Trophoblast cell (in vitro differentiated cells and primary cell): Measurements from ENCODE around the gene MARCHF6.
A peak's percentile ranks its signal among the peaks of the same experiment; 100 is the strongest.

Experiments
- DNase-seq, 2 donors: peaks; one replicate each; pipeline ENCODE4 v3.0.0-alpha.2; 2016
- H2AFZ ChIP-seq: 2 replicates; pipeline ENCODE4 v1.6.1; 2013; ENCODE audit warnings: low read length, moderate library complexity, mild to moderate bottlenecking; ENCODE audit not compliant: insufficient read depth, poor library complexity
- H2AK5ac ChIP-seq: 2 replicates; pipeline ENCODE4 v1.6.1; 2013; ENCODE audit warnings: mild to moderate bottlenecking, low read length
- H2BK120ac ChIP-seq: 2 replicates; pipeline ENCODE4 v1.6.1; 2013; ENCODE audit warnings: low read length, mild to moderate bottlenecking, moderate library complexity; ENCODE audit not compliant: insufficient read depth, poor library complexity
- H2BK12ac ChIP-seq: 2 replicates; pipeline ENCODE4 v1.6.1; 2013; ENCODE audit warnings: mild to moderate bottlenecking, low read length, moderate library complexity
- H2BK5ac ChIP-seq: 2 replicates; pipeline ENCODE4 v1.6.1; 2013; ENCODE audit warnings: low read length, low read depth, moderate library complexity, mild to moderate bottlenecking; ENCODE audit not compliant: poor library complexity
- H3K14ac ChIP-seq: 2 replicates; pipeline ENCODE4 v1.6.1; 2013; ENCODE audit warnings: mild to moderate bottlenecking, low read length
- H3K18ac ChIP-seq: 2 replicates; pipeline ENCODE4 v1.6.1; 2013; ENCODE audit warnings: mild to moderate bottlenecking, low read length
- H3K23ac ChIP-seq: 2 replicates; pipeline ENCODE4 v1.6.1; 2013; ENCODE audit warnings: low read length
- H3K27ac ChIP-seq: 2 replicates; pipeline ENCODE4 v1.5.1; 2013; ENCODE audit warnings: low read depth, mild to moderate bottlenecking, inconsistent platforms, low read length, moderate library complexity
- H3K27me3 ChIP-seq: 2 replicates; pipeline ENCODE4 v1.6.1; 2013; ENCODE audit warnings: inconsistent platforms, mild to moderate bottlenecking, low read length, moderate library complexity; ENCODE audit not compliant: insufficient read depth
- H3K36me3 ChIP-seq, 2 experiments: 1 replicate in 1 of 2; 2 replicates in 1 of 2; pipeline ENCODE4 v1.6.1; 2013; ENCODE audit warnings: low read length in 2 of 2, mild to moderate bottlenecking in 2 of 2, moderate library complexity in 1 of 2; ENCODE audit not compliant: insufficient read depth in 2 of 2, control insufficient read depth in 1 of 2
- H3K4ac ChIP-seq: 2 replicates; pipeline ENCODE4 v1.6.1; 2013; ENCODE audit warnings: low read depth, mild to moderate bottlenecking, low read length, moderate library complexity
- H3K4me1 ChIP-seq, 2 experiments: 1 replicate in 1 of 2; 2 replicates in 1 of 2; pipeline ENCODE4 v1.6.1; 2013; ENCODE audit warnings: low read length in 2 of 2, mild to moderate bottlenecking in 2 of 2, moderate library complexity in 1 of 2; ENCODE audit not compliant: insufficient read depth in 2 of 2, control insufficient read depth in 1 of 2
- H3K4me2 ChIP-seq: 2 replicates; pipeline ENCODE4 v1.6.1; 2013; ENCODE audit warnings: inconsistent platforms, mild to moderate bottlenecking, low read length, moderate library complexity
- H3K4me3 ChIP-seq: 2 replicates; pipeline ENCODE4 v1.5.1; 2013; ENCODE audit warnings: mild to moderate bottlenecking, low read depth, low read length, inconsistent platforms
- H3K79me1 ChIP-seq: one replicate; pipeline ENCODE4 v1.6.1; 2013; ENCODE audit warnings: low read length
- H3K79me2 ChIP-seq: 2 replicates; pipeline ENCODE4 v1.6.1; 2013; ENCODE audit warnings: low read length, mild to moderate bottlenecking; ENCODE audit not compliant: control insufficient read depth, insufficient read depth, poor library complexity
- H3K9ac ChIP-seq: 2 replicates; pipeline ENCODE4 v1.6.1; 2013; ENCODE audit warnings: mild to moderate bottlenecking, low read length
- H3K9me3 ChIP-seq: 2 replicates; pipeline ENCODE4 v1.6.1; 2013; ENCODE audit warnings: low read depth, mild to moderate bottlenecking, control low read depth, inconsistent platforms, low read length; ENCODE audit not compliant: insufficient read depth
- H4K12ac ChIP-seq: 2 replicates; pipeline ENCODE4 v1.6.1; 2013; ENCODE audit warnings: low read depth, mild to moderate bottlenecking, low read length, moderate library complexity
- H4K8ac ChIP-seq: 2 replicates; pipeline ENCODE4 v1.6.1; 2013; ENCODE audit warnings: low read depth, mild to moderate bottlenecking, low read length, moderate library complexity
- H4K91ac ChIP-seq: one replicate; pipeline ENCODE4 v1.6.1; 2013; ENCODE audit warnings: low read depth, mild to moderate bottlenecking, low read length, moderate library complexity
- WGBS: extraction: QIAGEN DNeasy Blood & Tissue Kit; methylation state at CpG from one replicate; pipeline ENCODE4 v1.1.7; 2013; ENCODE audit warnings: missing lambda C conversion rate; ENCODE audit not compliant: insufficient read length, insufficient coverage; ENCODE audit errors: extremely low coverage; 5-methylcytosine and 5-hydroxymethylcytosine counted together

Gene MARCHF6

DNA sequence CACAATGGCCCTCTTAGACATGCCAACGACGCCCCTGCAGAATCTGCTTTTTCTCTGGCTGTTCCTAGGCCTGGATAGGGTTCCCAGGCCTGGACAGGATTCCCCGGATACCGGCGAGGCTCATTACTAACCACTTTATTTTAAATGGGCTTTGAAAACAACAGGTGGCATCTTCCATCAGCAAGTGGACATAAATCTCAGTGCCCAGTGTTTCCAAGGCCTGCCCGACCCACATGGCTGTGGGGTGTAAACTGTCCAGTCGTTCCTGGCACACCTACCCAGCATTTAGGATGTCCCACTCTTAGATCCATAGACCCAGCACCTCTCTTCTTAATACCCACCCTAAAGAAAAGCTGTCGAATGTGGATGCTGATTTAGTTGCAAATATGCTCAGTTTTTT lies 46.7 kb upstream of the MARCHF6 start:
- Histone ChIP-seq H2AK5ac (no peak overlapping the region), H3K79me2 (peaks cover 2% of the 10 kb centered on the region), H2BK120ac (no peak overlapping the region), H3K23ac (no peak overlapping the region), H3K9me3 (peaks cover under 1% of the 10 kb centered on the region), H4K8ac (no peak overlapping the region), H3K27ac (no peak overlapping the region), H3K4me3 (no peak overlapping the region), H3K36me3 (no peaks in the 10 kb centered on the region), H3K9ac (no peak overlapping the region), H2BK12ac (no peak overlapping the region), H3K4me1 (peaks cover 0 to 3% of the 10 kb centered on the region in 2 experiments), H4K91ac (no peak overlapping the region), H3K4ac (no peak overlapping the region), H4K12ac (no peak overlapping the region), H3K18ac (no peak overlapping the region), H2AFZ (peak overlapping the region; percentile 38), H3K4me2 (peak overlapping the region; percentile 91), H3K27me3 (no peaks in the 10 kb centered on the region), H2BK5ac (no peak overlapping the region), H3K79me1 (peaks cover 6% of the 10 kb centered on the region), H3K14ac (no peak overlapping the region)
- no CpG with 5 or more reads among the region's 8 CpGs for WGBS
- DNase-seq: no peak

DNA sequence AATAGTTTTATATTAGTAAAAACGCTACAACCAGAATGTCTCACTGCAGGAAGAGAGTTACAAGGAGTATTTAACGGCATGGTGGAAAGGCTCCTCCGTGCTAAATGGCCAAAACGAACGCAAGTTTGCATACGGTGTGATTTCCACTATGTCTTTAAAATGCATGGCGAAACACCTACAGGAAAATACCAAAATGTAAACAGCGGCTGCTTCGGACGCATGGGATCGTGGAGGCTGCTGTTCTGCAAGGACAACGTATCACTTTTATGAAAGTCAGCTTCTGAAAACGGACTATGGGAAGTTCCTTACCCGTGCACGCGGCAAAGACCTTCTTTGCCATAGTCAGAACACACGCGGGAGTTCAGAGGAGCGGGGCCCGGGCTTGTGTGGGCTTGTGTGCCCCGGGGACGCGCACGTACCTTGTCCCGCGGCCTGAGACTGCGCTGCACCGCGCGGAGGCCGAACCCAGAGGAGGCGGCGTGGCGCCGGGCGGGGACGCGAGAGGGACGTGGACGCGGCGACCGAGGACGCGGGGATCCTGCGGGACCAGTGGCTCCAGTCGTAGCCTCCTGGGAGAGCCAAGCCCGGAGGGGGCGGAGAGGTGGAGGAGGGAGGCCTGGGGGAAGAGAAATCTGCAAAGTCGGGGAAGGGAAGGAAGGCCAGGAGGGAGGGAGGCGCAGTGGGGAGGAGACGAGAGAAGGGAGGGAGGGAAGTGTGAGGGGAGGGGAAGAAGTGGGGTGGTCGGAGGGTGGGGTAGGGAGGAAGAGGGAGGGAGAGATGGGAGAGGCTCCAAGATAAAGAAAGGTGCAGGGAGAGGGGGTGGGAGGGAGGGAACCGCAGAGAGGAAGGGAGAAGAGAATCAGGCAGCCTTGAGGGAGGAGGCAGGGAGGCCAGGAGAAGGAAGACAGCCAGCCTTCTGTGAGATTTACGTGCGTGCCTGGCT lies 46.0 kb upstream of the MARCHF6 start, which contains the start of gene CMBL:
CMBL (minus strand) TSS at position 697 of the 943 bp plus-strand sequence. CDS start 17,140 bp downstream, outside the sequence.
- Histone ChIP-seq H3K14ac (peak within 1 kb of the TSS; percentile 78), H2AK5ac (no peak within 1 kb of the TSS), H4K8ac (peak within 1 kb of the TSS; percentile 88), H2AFZ (peak within 1 kb of the TSS; percentile 42), H3K4me3 (peak within 1 kb of the TSS; percentile 78), H2BK12ac (peak within 1 kb of the TSS; percentile 33), H3K18ac (peak within 1 kb of the TSS; percentile 80), H2BK120ac (peak within 1 kb of the TSS; percentile 34), H4K12ac (no peak within 1 kb of the TSS), H3K79me2 (peaks cover 2% of the 10 kb centered on the region), H3K4me1 (peaks cover 0 to 3% of the 10 kb centered on the region in 2 experiments), H4K91ac (peak within 1 kb of the TSS; percentile 41), H3K79me1 (peaks cover 6% of the 10 kb centered on the region), H3K4me2 (peak within 1 kb of the TSS; percentile 91), H3K23ac (no peak within 1 kb of the TSS), H3K27me3 (no peaks in the 10 kb centered on the region), H3K36me3 (no peaks in the 10 kb centered on the region), H2BK5ac (peak within 1 kb of the TSS; percentile 54), H3K9me3 (peaks cover 1% of the 10 kb centered on the region), H3K27ac (no peak within 1 kb of the TSS), H3K4ac (no peak within 1 kb of the TSS), H3K9ac (peak within 1 kb of the TSS; percentile 45)
- 100% methylated on average over 1 of the region's 56 CpGs for WGBS
- peak; percentile 30 to 52 for DNase-seq

DNA sequence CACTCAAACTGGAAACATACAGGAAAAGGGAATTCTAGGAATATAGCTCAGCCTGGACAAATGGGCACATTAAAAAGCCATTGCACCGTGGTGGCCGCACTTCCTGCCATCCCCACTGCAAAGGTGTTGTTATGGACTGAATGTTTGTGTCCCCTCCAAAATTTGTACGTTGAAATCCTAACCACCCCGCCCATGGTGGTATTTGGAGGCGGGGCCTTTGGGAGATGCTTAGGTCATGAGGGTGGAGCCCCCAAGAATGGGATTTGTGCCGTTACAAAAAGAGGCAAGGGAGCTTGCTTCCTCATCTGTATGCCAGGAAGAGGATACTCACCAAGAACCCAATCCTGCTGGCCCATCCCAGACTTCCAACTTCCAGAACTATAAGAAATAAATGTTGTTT lies 44.7 kb upstream of the MARCHF6 start:
- peaks cover 2% of the 10 kb centered on the region for H3K79me2 ChIP-seq

DNA sequence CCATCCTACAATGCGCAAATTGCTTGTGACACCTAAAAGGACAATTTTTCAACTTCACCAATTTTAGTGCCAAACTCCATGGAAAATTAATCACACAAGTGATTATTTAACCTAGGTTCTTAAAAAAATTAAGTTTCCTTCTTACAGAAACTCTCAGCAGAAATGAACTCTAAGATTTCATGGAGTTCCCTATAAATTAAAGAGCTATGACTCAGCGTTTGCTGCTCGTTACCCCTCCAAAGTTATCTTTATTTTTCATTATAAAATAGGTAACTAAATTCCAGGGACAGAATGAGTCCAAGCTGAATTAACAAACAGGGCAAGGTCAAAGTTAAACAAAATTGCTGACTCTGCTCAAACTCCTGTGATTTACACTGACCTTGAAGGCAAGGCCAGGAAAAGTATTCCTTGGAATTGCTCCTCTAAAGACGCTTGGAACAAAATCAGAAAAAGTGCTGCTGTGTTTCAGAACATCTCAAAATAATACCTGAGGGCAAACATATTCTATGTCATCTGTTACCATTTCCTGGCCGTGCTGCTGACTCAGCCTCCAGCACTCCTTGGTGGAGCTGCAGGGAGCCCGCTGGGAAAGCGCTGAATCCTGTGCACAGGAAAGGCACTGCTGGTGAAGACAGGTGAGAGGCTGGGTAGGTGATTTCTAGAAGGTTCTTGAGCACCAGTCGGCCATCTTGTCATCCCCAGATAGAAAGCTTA lies 43.3 kb upstream of the MARCHF6 start:
- no peak overlapping the region for H3K4me3 ChIP-seq
- WGBS: no CpG with 5 or more reads among the region's 8 CpGs
- H3K27ac ChIP-seq: no peak overlapping the region

More for the DNA sequence above, 44.7 kb upstream of the MARCHF6 start:
- Histone ChIP-seq H4K12ac (no peak overlapping the region), H2AFZ (no peak overlapping the region), H3K79me1 (peaks cover 6% of the 10 kb centered on the region), H4K91ac (no peak overlapping the region), H3K14ac (no peak overlapping the region), H3K36me3 (no peaks in the 10 kb centered on the region), H3K4me3 (no peak overlapping the region), H3K9me3 (peaks cover 1% of the 10 kb centered on the region), H3K9ac (no peak overlapping the region), H3K27ac (no peak overlapping the region), H2BK5ac (no peak overlapping the region), H2BK12ac (no peak overlapping the region), H3K4ac (no peak overlapping the region), H3K4me2 (no peak overlapping the region), H3K23ac (no peak overlapping the region), H4K8ac (no peak overlapping the region), H3K4me1 (peaks cover 0 to 3% of the 10 kb centered on the region in 2 experiments), H2BK120ac (no peak overlapping the region), H2AK5ac (no peak overlapping the region), H3K27me3 (no peaks in the 10 kb centered on the region), H3K18ac (no peak overlapping the region)
- no CpG with 5 or more reads among the region's 6 CpGs for WGBS
- DNase-seq: no peak

More for the DNA sequence above, 43.3 kb upstream of the MARCHF6 start:
- H3K23ac ChIP-seq: no peak overlapping the region
- H4K12ac ChIP-seq: no peak overlapping the region
- H3K79me1 ChIP-seq: peaks cover 6% of the 10 kb centered on the region
- H2BK120ac ChIP-seq: no peak overlapping the region
- H3K4ac ChIP-seq: no peak overlapping the region
- no peak overlapping the region for H3K14ac ChIP-seq
- H3K4me1 ChIP-seq: peaks cover 0 to 3% of the 10 kb centered on the region in 2 experiments
- no peak overlapping the region for H2AK5ac ChIP-seq
- peak; percentile 52 to 62 for DNase-seq
- no peak overlapping the region for H4K8ac ChIP-seq
- H2AFZ ChIP-seq: no peak overlapping the region
- no peak overlapping the region for H2BK5ac ChIP-seq
- no peak overlapping the region for H2BK12ac ChIP-seq
- no peaks in the 10 kb centered on the region for H3K27me3 ChIP-seq
- H3K4me2 ChIP-seq: no peak overlapping the region
- H3K9ac ChIP-seq: no peak overlapping the region
- H3K79me2 ChIP-seq: peaks cover 2% of the 10 kb centered on the region
- H3K9me3 ChIP-seq: peaks cover 1% of the 10 kb centered on the region
- H3K18ac ChIP-seq: no peak overlapping the region
- no peak overlapping the region for H4K91ac ChIP-seq
- no peaks in the 10 kb centered on the region for H3K36me3 ChIP-seq
